DOHH2 (cell line): ENCODE data around the gene RAB3IL1.

Experiments used
- H3F3A ChIP-seq: fragments of 200-600 bp; sonication (generic), shearing (Covaris generic); 2 replicates; pipeline ENCODE4 v1.6.0; 2016; ENCODE audit warnings: antibody characterized with exemption, mild to moderate bottlenecking; ENCODE audit not compliant: control insufficient read depth, insufficient read depth
- H3K27ac ChIP-seq: fragments of 200-600 bp; sonication (generic); 2 replicates; pipeline ENCODE4 v1.5.1; 2014; ENCODE audit warnings: low read depth, mild to moderate bottlenecking, low read length, moderate library complexity
- H3K27me3 ChIP-seq: fragments of 200-600 bp; sonication (generic); 2 replicates; pipeline ENCODE4 v1.6.1; 2014; ENCODE audit warnings: mild to moderate bottlenecking, low read length, mixed read lengths; ENCODE audit not compliant: control insufficient read depth
- H3K36me3 ChIP-seq: fragments of 200-600 bp; sonication (generic); 2 replicates; pipeline ENCODE4 v1.6.1; 2014; ENCODE audit warnings: mild to moderate bottlenecking, low read length, moderate library complexity, mixed read lengths; ENCODE audit not compliant: control insufficient read depth
- H3K4me1 ChIP-seq: fragments of 200-600 bp; sonication (generic); 2 replicates; pipeline ENCODE4 v1.6.1; 2014; ENCODE audit warnings: mild to moderate bottlenecking, low read length, mixed read lengths; ENCODE audit not compliant: control insufficient read depth
- H3K4me2 ChIP-seq: fragments of 200-600 bp; sonication (generic); 2 replicates; pipeline ENCODE4 v1.6.0; 2014; ENCODE audit warnings: mild to moderate bottlenecking, low read length, moderate library complexity
- H3K4me3 ChIP-seq: fragments of 200-600 bp; sonication (generic); 2 replicates; pipeline ENCODE4 v1.5.1; 2014; ENCODE audit warnings: mild to moderate bottlenecking, low read length, mixed read lengths
- H3K79me2 ChIP-seq: fragments of 200-600 bp; sonication (generic); 2 replicates; pipeline ENCODE4 v1.6.1; 2014; ENCODE audit warnings: mild to moderate bottlenecking, low read length, mixed read lengths; ENCODE audit not compliant: control insufficient read depth
- H3K9me2 ChIP-seq: fragments of 200-600 bp; sonication (generic); replicated peaks from 2 replicates; pipeline ENCODE4 v1.6.1; 2014; ENCODE audit warnings: mild to moderate bottlenecking, low read length, mixed read lengths; ENCODE audit not compliant: control insufficient read depth
- H3K9me3 ChIP-seq: fragments of 200-600 bp; sonication (generic); 2 replicates; pipeline ENCODE4 v1.6.1; 2014; ENCODE audit warnings: antibody characterized with exemption, low read length, mixed read lengths; ENCODE audit not compliant: control insufficient read depth, insufficient read depth
- H4K20me1 ChIP-seq: fragments of 200-600 bp; sonication (generic); 2 replicates; pipeline ENCODE4 v1.6.0; 2014; ENCODE audit warnings: low read depth, mild to moderate bottlenecking, antibody characterized with exemption, low read length, moderate library complexity; ENCODE audit not compliant: control insufficient read depth, insufficient read depth
- EZH2phosphoT487 ChIP-seq: fragments of 200-600 bp; sonication (generic); IDR thresholded peaks from 2 replicates; pipeline ENCODE4 v1.6.1; 2017; ENCODE audit warnings: borderline replicate concordance, mild to moderate bottlenecking, antibody characterized with exemption, low read length, moderate library complexity, mixed read lengths
- TF ChIP-seq, protein P1 (sequence below): fragments of 200-600 bp; sonication (generic); IDR thresholded peaks from one replicate; pipeline ENCODE4 v1.5.1; 2014; ENCODE audit warnings: antibody characterized with exemption, mild to moderate bottlenecking, low read depth, low read length; ENCODE audit not compliant: poor library complexity, severe bottlenecking

RAB3IL1 gene

DNA sequence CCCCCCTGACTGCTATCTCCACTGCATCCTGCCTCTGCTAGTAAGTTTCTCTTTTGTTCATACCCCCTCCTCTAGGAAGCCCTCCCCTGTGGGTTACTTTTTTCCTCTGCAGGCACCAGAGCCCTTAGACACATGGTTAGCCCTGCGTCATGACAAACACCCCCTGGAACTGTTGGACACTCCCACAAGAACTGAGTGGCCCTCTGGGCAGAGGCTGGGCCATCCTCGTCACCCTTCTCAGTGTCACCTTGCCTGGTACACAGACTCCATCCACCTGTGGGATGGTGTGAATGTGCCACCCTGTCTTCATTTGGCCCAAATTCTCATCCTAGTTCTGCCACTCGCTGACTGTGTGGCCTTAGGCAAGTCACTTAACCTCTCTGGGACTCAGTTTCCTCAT is 4.1 kb upstream of the RAB3IL1 start:
- Histone ChIP-seq H4K20me1 (no peaks in the 10 kb centered on the region), H3F3A (no peaks in the 10 kb centered on the region), H3K9me2 (no peaks in the 10 kb centered on the region), H3K27ac (no peak overlapping the region), H3K4me3 (no peak overlapping the region), H3K36me3 (no peaks in the 10 kb centered on the region), H3K4me1 (no peaks in the 10 kb centered on the region), H3K9me3 (no peaks in the 10 kb centered on the region), H3K79me2 (no peaks in the 10 kb centered on the region), H3K27me3 (peaks cover 24% of the 10 kb centered on the region), H3K4me2 (no peak overlapping the region)
- TF ChIP-seq, protein P1, sequence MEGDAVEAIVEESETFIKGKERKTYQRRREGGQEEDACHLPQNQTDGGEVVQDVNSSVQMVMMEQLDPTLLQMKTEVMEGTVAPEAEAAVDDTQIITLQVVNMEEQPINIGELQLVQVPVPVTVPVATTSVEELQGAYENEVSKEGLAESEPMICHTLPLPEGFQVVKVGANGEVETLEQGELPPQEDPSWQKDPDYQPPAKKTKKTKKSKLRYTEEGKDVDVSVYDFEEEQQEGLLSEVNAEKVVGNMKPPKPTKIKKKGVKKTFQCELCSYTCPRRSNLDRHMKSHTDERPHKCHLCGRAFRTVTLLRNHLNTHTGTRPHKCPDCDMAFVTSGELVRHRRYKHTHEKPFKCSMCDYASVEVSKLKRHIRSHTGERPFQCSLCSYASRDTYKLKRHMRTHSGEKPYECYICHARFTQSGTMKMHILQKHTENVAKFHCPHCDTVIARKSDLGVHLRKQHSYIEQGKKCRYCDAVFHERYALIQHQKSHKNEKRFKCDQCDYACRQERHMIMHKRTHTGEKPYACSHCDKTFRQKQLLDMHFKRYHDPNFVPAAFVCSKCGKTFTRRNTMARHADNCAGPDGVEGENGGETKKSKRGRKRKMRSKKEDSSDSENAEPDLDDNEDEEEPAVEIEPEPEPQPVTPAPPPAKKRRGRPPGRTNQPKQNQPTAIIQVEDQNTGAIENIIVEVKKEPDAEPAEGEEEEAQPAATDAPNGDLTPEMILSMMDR = no peak
- TF ChIP-seq EZH2phosphoT487 = no peak

DNA sequence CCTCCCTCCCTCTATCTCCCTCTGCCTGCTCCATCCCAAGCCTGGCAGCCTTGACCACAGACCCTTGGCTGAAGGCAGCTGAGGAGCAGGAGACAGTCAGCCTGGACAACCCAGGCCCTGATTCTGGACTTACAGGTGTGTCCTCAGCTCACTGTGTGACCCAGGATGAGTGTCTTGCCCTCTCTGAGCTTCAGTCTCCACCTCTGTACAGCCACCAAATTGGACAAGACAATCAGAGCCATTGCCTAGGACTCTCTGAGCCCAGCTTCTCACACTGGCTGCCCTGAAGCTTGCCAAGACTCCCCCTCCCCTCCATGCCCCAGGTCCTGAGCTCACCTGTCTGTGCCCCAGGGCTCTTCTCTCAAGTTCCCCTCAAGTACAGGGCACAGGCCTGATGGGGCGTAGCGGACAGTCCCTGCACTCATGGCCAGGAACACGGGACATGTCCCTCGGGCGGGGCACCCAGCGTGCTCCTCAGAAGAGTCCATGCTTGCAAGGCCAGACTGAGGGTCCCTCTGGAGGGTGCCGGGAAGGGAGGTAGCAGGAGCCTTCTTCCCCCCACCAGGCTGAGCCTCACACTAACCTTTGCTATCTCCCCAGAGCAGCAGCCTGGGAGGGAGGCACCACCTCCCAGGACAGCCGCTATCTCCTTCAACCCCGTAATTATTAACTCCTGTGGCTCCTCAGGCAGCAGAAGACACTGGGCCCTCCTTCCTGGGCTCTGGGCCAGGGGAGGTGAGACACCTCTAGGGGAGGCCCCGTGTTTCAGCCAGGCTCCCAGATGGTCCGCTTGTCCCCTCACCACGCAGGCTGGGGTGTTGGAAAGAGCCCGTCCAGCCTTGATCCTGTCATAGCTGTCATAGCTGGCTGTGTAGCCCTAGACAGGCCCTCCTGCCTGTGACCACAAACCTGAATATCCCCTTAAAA is 2.6 kb upstream of the RAB3IL1 start:
- H3K27ac ChIP-seq = no peak overlapping the region
- H3K36me3 ChIP-seq = no peaks in the 10 kb centered on the region
- no peaks in the 10 kb centered on the region for H3K9me3 ChIP-seq
- no peak overlapping the region for H3K4me2 ChIP-seq
- H4K20me1 ChIP-seq = no peaks in the 10 kb centered on the region
- H3K9me2 ChIP-seq = no peaks in the 10 kb centered on the region
- H3F3A ChIP-seq = no peaks in the 10 kb centered on the region
- H3K4me3 ChIP-seq = no peak overlapping the region
- no peaks in the 10 kb centered on the region for H3K79me2 ChIP-seq
- no peak for TF ChIP-seq EZH2phosphoT487
- TF ChIP-seq, protein P1 = no peak
- H3K27me3 ChIP-seq = peaks cover 20% of the 10 kb centered on the region
- H3K4me1 ChIP-seq = no peaks in the 10 kb centered on the region

DNA sequence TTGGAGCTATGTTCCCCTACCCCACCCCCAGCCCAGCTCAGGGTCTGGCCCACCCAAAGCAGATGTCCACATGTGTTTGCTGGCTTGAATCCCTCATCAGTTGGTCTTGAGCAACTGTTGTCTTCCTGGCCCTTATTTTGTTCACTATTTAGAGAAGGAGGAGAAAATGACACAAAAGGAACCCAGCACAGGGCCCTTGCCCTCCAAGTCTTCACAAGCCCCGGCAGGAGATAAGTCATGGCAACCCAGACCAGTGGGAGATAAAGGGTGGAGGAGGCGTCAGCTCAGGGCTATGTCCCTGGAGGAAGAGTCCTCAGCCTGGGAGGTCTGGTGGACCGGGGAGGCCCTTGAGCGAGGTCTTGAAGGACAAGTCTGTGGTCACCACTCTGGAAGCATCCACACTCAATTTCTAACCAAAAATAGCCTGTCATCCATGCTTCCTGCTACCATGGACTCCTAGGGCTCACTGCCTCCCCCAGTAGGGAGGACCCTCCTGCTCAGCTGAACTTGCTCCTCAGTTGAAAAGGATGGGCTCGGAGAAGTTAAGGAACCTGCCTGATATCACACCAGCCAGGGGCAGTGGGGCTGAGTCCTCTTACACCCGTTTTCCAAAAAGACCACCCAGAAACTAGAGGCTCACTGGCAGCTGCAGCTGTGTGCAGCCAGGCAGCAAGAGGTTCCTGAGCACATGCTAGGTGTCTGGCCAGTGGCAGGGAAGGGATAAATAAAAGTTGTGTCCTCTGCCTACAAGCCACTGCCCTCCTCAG is 1.8 kb upstream of the RAB3IL1 start:
- H3F3A ChIP-seq = no peaks in the 10 kb centered on the region
- no peaks in the 10 kb centered on the region for H3K36me3 ChIP-seq
- no peak for TF ChIP-seq EZH2phosphoT487
- TF ChIP-seq, protein P1 = no peak
- no peaks in the 10 kb centered on the region for H3K79me2 ChIP-seq
- peaks cover 18% of the 10 kb centered on the region for H3K27me3 ChIP-seq
- no peaks in the 10 kb centered on the region for H3K9me3 ChIP-seq
- H3K4me2 ChIP-seq = no peak overlapping the region
- no peaks in the 10 kb centered on the region for H3K4me1 ChIP-seq
- no peak overlapping the region for H3K4me3 ChIP-seq
- no peaks in the 10 kb centered on the region for H4K20me1 ChIP-seq
- H3K9me2 ChIP-seq = no peaks in the 10 kb centered on the region
- H3K27ac ChIP-seq = no peak overlapping the region
